Skin epidermis (tissue), 12 donors: ENCODE data around the gene SLC38A8.

Source experiments
- H3K27ac ChIP-seq, 21 experiments: fragments of 200-600 bp; sonication (generic) in 11 of 21; one replicate each; pipeline ENCODE4 v1.5.0; 2020; ENCODE audit warnings: mild to moderate bottlenecking in 3 of 21, inconsistent platforms in 2 of 21, moderate library complexity in 2 of 21
- H3K4me3 ChIP-seq, 7 experiments: fragments of 200-600 bp; sonication (generic) in 2 of 7; one replicate each; pipeline ENCODE4 v1.5.0; 2020; ENCODE audit warnings: inconsistent platforms in 2 of 7, mild to moderate bottlenecking in 2 of 7, moderate library complexity in 1 of 7

The SLC38A8 gene

GRCh38 chr16:84036131-84036530, 6.5 kb downstream of the SLC38A8 start:
- Histone ChIP-seq H3K4me3 (no peak overlapping the region), H3K27ac (no peak overlapping the region)

GRCh38 chr16:84034516-84034915, 8.1 kb downstream of the SLC38A8 start:
- H3K27ac ChIP-seq, result no peak overlapping the region
- no peak overlapping the region for H3K4me3 ChIP-seq

DNA sequence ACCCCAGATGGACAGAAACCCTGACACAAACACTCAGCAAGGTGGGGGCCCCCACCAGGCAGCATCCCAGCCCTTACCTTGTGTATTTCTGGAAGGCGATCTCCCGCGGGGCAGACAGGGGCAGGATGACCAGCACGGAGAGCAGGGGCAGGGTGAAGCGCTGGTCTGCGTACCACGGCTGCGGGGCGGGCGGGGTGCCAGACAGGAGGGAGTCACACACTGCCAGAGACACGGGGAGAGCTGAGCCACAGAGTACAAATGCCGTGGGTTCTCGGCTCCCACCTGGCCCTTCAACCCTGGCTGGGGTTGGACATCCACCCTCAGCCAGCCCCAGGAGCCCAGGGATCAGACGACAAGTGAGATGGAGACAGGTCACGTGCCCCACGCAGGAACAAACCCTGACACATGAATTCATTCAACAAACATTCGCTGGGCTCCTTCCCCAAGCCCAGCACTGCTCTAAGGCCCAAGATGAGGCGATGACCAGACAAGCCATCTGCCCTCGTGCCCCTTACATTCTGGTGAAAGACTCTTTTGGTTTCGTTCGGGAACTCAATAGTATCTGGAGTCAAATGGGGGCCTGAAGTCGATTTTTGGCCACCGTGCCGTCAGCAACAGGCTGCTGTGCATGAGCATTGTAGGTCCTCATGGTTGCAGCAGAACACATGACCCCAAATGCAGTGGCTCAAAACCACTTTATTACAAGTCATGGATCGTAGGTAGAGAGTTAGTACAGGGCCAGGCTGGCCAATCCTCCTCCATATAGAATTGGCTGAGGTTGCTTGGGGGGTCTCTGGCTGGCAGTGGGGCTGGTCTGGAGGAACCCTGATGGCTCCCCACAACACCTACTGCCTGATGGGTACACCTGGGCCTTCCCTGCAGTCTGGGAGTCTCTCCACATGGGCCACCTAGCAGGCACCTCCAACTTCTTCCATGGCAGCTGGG, 9.1 kb downstream of the SLC38A8 start:
- no peak overlapping the region for H3K4me3 ChIP-seq
- no peak overlapping the region for H3K27ac ChIP-seq

DNA sequence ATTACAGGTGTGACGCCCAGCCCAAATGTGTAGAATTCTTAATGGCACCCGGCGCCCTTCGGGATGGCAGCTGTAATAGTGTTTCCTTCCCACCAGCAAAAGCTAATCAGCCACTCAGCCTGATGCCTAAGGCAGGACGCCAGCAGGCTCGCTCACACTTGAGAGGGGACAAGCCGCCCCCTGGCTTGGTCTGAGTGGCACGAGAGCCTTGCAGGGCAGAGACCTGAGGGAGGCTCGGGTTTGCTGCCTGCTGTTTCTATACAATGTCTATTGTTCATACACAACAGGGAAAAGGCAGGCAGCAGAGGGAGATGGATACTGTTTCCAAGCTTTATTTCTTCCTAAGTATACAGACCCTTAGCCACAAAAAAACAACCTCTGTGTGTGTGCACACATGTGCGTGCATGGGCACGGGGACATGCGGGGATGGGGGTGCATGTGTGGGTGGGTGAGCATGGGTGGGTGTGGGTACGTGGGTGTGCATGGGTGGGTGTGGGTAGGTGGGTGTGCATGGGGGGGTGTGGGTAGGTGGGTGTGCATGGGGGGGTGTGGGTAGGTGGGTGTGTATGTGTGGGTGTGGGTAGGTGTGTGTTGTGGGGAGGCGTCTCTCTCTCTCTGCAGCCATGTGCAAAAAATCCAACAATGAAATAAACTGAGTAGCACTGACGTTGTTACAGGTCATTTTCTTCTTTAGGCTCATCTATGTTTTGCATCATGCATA, 10.0 kb downstream of the SLC38A8 start:
- H3K27ac ChIP-seq, result no peak overlapping the region
- no peak overlapping the region for H3K4me3 ChIP-seq

DNA sequence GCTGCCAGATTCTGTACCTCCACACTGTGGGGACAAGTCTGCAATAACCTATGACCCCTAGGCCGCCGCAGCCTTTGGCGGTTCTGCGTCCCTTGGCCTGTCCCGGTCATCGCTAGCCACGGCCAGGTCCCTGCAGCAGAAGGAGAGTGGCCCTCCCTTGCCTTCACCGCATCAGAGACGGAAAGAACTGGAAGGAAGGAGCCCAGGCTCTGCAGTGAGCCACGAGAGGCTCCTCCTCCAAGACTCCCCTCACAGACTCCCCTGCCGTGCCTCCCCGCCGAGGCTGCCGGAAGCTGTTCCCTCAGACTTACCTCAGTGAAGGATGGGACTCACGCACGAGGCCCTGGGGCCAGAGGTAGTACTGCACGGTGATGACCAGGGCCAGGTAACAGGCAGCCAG, 11.0 kb downstream of the SLC38A8 start:
- no peak overlapping the region for H3K4me3 ChIP-seq
- H3K27ac ChIP-seq, result no peak overlapping the region

GRCh38 chr16:84029297-84030047, 13.1 kb downstream of the SLC38A8 start:
- H3K27ac ChIP-seq, result no peak overlapping the region

GRCh38 chr16:84027625-84028024, 15.0 kb downstream of the SLC38A8 start:
- Histone ChIP-seq H3K4me3 (no peak overlapping the region), H3K27ac (no peak overlapping the region)

More at GRCh38 chr16:84029297-84030047, 13.1 kb downstream of the SLC38A8 start:
- no peak overlapping the region for H3K4me3 ChIP-seq

GRCh38 chr16:84026606-84027005, 16.0 kb downstream of the SLC38A8 start:
- Histone ChIP-seq H3K27ac (no peak overlapping the region), H3K4me3 (no peak overlapping the region)

- H3K4me3 ChIP-seq, result no peak overlapping the region
- H3K27ac ChIP-seq, result no peak overlapping the region
Measured at GRCh38 chr16:84024854-84025253, 17.7 kb downstream of the SLC38A8 start.

DNA sequence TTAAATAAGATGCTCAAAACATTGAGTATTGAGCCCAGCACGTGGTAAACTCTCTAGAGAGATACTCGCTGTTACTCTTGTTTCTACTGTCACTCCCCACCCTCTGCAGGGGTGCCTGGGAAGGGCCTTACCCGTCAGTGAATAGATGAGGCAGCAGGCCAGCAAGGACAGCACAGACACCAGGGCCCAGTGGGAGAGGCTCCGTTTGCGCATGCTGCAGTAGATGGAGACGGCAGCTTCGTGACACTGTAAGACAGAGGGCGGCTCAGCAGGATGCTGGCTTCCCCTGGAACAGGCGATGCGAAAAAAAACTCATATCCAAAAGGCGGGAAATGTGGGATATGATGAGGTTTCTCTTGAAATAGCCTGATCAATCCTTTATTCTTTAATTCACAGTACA, 20.0 kb downstream of the SLC38A8 start:
- H3K4me3 ChIP-seq, result no peak overlapping the region
- no peak overlapping the region for H3K27ac ChIP-seq

- H3K27ac ChIP-seq, result no peak overlapping the region
- H3K4me3 ChIP-seq, result no peak overlapping the region
Measured at GRCh38 chr16:84021488-84021887, 21.1 kb downstream of the SLC38A8 start.

GRCh38 chr16:84020353-84020752, 22.2 kb downstream of the SLC38A8 start:
- Histone ChIP-seq H3K4me3 (no peak overlapping the region), H3K27ac (no peak overlapping the region)

- no peak overlapping the region for H3K27ac ChIP-seq
- H3K4me3 ChIP-seq, result no peak overlapping the region
Measured at GRCh38 chr16:84018710-84019109, 23.9 kb downstream of the SLC38A8 start.

DNA sequence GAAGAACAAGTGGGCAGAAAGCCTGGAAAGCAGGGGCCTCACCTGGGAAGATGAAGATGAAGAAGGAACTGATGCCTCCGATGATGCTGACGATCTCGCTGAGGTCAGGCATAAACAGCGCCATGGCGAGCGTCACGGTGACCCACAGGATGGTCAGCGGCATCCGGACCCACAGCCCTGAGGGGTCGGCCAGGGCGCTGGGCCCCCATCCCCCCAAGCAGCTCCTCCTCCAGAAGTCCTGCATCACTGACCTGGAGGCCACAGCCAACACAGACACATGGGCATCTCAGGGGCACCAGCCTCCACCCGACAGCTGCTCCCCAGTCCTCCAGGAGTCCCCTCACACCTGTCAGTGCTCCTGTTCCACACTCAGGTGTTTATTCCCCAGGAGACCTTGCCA, 26.1 kb downstream of the SLC38A8 start:
- H3K27ac ChIP-seq, result no peak overlapping the region
- H3K4me3 ChIP-seq, result no peak overlapping the region

DNA sequence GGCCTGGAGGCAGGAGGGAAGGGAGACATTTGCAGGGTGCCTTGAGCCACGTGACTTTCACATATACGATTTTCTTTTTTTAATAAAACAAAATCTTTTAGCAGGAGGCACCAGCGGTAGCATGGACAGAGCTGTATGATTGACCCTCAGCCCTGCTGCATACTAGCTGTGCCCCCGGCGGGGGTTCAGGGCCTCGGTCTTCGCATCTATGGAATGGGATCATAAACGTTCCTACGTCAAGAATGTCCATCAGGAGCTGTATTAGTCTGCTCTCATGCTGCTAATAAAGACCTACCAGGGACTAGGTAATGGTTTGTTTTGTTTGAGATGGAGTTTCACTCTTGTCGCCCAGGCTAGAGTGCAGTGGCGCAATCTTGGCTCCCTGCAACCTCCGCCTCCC, 27.2 kb downstream of the SLC38A8 start:
- H3K4me3 ChIP-seq, result no peak overlapping the region
- H3K27ac ChIP-seq, result no peak overlapping the region

- Histone ChIP-seq H3K4me3 (no peak overlapping the region), H3K27ac (no peak overlapping the region)
Measured at GRCh38 chr16:84014570-84015327, 27.8 kb downstream of the SLC38A8 start.

DNA sequence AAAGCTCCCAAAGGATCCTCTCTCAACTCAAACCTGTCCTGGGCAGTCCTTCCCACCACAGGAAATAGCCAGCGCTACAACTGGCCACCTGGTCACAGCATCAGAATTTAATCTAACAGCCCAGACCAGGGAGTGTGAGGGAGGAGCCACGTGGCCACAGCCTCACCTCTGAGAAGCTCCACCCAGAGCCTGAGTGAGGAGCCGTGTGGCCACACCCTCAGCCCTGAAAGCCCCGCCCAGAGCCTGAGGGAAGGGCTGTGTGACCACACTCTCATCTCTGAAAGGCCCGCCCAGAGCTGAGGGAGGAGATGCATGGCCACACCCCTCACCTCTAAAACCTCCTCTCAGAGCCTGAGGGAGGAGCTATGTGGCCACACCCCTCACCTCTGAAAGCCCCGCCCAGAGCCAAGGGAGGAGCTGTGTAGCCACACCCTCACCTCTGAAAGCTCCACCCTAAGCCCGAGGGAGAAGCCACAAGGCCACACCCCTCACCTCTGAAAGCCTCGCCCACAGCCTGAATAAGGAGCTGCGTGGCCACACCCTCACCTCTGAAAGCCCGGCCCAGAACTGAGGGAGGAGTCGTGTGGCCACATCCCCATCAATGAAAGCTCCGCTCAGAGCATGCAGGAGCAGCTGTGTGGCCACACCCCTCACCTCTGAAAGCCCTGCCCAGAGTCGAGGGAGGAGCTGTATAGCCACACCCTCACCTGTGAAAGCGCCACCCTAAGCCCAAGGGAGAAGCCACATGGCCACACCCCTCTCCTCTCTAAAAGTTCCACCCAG, 28.6 kb downstream of the SLC38A8 start:
- H3K4me3 ChIP-seq, result no peak overlapping the region
- no peak overlapping the region for H3K27ac ChIP-seq

DNA sequence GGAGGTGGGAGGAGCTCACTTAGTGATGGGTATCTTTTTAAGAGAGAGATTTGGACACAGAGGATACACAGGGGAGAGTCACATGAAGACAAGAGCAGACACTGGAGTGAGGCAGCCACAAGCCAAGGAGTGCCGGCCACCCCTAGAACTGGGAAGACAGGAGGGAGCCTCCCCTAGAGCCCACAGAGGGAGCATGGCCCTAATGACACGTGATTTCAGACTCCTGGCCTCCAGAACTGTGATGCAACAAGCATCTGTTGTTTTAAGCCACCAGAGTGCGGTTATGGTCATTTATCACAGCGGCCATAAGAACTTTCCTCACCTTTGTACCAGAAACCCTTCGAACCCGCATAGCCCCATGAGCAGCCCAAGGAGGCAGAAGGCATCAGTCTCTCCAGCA, 33.3 kb downstream of the SLC38A8 start:
- Histone ChIP-seq H3K4me3 (no peak overlapping the region), H3K27ac (no peak overlapping the region)

- Histone ChIP-seq H3K4me3 (no peak overlapping the region), H3K27ac (no peak overlapping the region)
Measured at GRCh38 chr16:84007965-84008364, 34.6 kb downstream of the SLC38A8 start.
